ENCODE measurements around the gene MYBPC1.

MYBPC1 gene

DNA sequence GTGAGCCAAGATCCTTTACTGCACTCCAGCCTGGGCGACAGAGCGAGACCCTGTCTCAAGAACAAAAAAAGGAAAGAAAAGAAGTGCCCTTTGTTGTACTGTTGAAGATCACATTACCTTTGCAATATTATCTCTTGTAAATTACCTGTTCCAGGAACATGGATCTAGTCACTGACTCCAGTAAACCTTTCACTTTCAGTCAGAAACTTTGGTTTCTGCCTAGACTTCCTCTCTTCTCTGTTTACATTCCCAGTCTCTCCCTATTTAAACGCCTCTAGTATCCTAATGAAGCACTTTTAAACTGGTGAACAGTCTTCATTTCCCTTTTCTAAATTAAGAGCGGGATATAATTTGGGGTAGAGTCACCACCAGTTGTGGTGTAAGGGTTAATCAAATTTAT, 115.5 kb downstream of the MYBPC1 start:
- TF ChIP-seq, protein P1, sequence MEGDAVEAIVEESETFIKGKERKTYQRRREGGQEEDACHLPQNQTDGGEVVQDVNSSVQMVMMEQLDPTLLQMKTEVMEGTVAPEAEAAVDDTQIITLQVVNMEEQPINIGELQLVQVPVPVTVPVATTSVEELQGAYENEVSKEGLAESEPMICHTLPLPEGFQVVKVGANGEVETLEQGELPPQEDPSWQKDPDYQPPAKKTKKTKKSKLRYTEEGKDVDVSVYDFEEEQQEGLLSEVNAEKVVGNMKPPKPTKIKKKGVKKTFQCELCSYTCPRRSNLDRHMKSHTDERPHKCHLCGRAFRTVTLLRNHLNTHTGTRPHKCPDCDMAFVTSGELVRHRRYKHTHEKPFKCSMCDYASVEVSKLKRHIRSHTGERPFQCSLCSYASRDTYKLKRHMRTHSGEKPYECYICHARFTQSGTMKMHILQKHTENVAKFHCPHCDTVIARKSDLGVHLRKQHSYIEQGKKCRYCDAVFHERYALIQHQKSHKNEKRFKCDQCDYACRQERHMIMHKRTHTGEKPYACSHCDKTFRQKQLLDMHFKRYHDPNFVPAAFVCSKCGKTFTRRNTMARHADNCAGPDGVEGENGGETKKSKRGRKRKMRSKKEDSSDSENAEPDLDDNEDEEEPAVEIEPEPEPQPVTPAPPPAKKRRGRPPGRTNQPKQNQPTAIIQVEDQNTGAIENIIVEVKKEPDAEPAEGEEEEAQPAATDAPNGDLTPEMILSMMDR (IDR thresholded peaks at IDR 0.05) = no peak
- Histone ChIP-seq H3K9me3 (ENCODE audit: control insufficient read depth, low read length) (no peaks in the 10 kb centered on the region), H3K4me1 (peaks cover 16% of the 10 kb centered on the region), H3K4me3 (ENCODE audit: low read depth, low read length) (no peak overlapping the region), H3K79me2 (peaks cover 47% of the 10 kb centered on the region), H3K9ac (no peak overlapping the region), H2AFZ (no peak overlapping the region), H3K27ac (no peak overlapping the region), H3K27me3 (ENCODE audit: control insufficient read depth, insufficient read depth, low read length) (no peaks in the 10 kb centered on the region), H3K4me2 (ENCODE audit: low read length) (no peak overlapping the region), H3K36me3 (ENCODE audit: control insufficient read depth, insufficient read depth, low read length) (no peaks in the 10 kb centered on the region)

DNA sequence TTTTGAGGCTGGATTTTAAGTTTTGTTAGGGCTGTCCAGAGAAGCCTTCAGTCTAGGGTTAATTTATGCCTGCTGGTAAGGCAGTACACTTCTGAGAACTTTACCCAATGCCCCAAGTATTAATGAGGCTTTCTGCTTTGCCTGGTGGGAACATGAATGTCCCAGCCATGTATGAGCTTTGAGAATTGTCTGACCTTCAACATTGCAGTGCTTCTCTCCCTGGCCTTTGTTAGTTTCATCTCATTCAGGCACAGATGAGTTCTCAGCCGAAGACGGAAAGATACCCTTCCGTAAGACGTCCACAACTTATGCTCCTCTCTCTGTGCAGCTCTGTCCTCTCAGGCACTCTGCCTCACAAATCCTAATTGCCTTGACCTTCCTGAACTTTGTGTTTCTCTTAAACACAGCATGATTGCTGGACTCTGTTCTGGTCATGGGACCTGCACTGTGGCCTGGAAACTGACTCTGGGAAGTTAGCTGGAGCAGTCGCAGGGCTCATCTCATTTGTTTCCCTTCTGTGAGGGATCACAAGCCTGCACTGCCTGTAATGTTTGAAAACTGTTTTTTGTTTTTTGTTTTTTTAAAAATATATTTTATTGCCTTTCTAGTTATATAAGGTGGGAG, 118.4 kb downstream of the MYBPC1 start:
- TF ChIP-seq, protein P1 (IDR thresholded peaks at IDR 0.05) = no peak
- Histone ChIP-seq H3K27me3 (ENCODE audit: control insufficient read depth, insufficient read depth, low read length) (no peaks in the 10 kb centered on the region), H3K9ac (no peak overlapping the region), H3K27ac (peak overlapping the region; percentile 38), H3K9me3 (ENCODE audit: control insufficient read depth, low read length) (no peaks in the 10 kb centered on the region), H3K4me1 (peaks cover 9% of the 10 kb centered on the region), H3K79me2 (peaks cover 26% of the 10 kb centered on the region), H3K4me2 (ENCODE audit: low read length) (peak overlapping the region; percentile 57), H3K4me3 (ENCODE audit: low read depth, low read length) (peak overlapping the region; percentile 23), H2AFZ (no peak overlapping the region), H3K36me3 (ENCODE audit: control insufficient read depth, insufficient read depth, low read length) (no peaks in the 10 kb centered on the region)

DNA sequence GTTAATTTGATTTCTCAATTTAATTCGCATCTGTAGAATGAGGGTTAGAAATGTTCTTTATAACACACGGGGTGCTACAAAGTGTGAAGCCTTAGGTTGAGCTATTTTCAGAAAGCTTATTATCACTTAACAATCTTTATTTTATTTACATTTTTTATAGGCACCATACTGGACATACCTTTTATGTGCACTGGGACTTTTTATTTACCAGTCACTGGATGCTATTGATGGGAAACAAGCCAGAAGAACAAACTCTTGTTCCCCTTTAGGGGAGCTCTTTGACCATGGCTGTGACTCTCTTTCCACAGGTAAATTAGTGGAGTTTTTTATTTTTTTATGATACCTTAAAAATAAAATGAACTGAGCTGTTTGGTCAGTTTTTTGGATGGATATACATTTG, 119.2 kb downstream of the MYBPC1 start:
- Histone ChIP-seq H3K79me2 (peaks cover 24% of the 10 kb centered on the region), H3K36me3 (ENCODE audit: control insufficient read depth, insufficient read depth, low read length) (no peaks in the 10 kb centered on the region), H2AFZ (no peak overlapping the region), H3K4me2 (ENCODE audit: low read length) (peak overlapping the region; percentile 29), H3K27ac (no peak overlapping the region), H3K9ac (no peak overlapping the region), H3K27me3 (ENCODE audit: control insufficient read depth, insufficient read depth, low read length) (no peaks in the 10 kb centered on the region), H3K4me1 (peaks cover 9% of the 10 kb centered on the region), H3K4me3 (ENCODE audit: low read depth, low read length) (peak overlapping the region; percentile 23), H3K9me3 (ENCODE audit: control insufficient read depth, low read length) (no peaks in the 10 kb centered on the region)
- TF ChIP-seq, protein P1 (IDR thresholded peaks at IDR 0.05) = no peak

DNA sequence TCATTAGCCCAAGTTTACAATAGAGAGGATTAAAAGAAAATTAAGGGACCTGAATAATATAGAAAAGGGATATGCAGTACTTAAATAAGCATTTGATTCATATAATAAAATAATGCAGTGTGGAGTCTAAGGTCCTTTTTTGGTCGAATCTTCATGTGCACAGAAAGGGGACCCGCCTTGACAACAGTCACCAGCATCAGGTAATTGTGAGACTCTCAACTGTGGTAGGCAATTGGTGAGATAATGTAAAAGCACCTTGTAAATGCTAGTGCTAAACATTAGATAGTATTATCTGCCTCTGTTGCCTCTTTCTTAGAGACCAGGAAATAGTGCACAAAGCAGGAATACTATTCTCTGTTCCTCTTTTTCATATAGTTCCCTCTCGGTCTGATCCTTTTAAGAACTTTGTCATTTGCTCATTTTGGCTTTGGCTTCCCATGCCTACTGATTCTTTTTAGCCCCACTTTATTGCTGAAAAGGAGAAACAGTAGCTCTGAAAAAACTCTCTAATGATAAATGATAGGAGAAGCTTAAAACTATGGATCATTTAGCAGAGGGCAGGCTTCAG, 120.2 kb downstream of the MYBPC1 start:
- Histone ChIP-seq H3K27ac (no peak overlapping the region), H3K9me3 (ENCODE audit: control insufficient read depth, low read length) (no peaks in the 10 kb centered on the region), H3K9ac (no peak overlapping the region), H3K27me3 (ENCODE audit: control insufficient read depth, insufficient read depth, low read length) (no peaks in the 10 kb centered on the region), H3K4me3 (ENCODE audit: low read depth, low read length) (no peak overlapping the region), H3K4me1 (peaks cover 9% of the 10 kb centered on the region), H3K4me2 (ENCODE audit: low read length) (no peak overlapping the region), H3K79me2 (peaks cover 14% of the 10 kb centered on the region), H2AFZ (no peak overlapping the region), H3K36me3 (ENCODE audit: control insufficient read depth, insufficient read depth, low read length) (no peaks in the 10 kb centered on the region)
- TF ChIP-seq, protein P1 (IDR thresholded peaks at IDR 0.05) = no peak

DNA sequence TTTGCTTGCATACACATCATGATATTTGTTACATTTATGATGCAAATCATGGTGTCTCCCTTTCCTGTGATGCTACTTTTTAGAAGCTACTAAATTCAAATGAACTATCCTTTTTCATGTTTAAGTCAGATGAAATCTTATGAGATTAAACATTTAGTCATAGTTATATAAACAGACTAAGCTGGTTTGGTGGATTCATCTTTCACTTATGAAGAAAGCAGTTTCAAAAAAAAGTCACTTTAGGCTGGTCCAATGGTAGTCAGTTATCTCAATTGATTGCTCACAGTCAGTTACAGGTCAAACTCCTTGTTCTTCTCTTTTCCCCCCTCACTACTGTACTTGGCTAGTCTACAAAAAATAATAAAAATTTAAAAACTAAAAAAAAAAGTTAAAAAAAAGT, 124.8 kb downstream of the MYBPC1 start:
- H3K4me2 ChIP-seq (ENCODE audit: low read length) = no peak overlapping the region
- H3K27me3 ChIP-seq (ENCODE audit: control insufficient read depth, insufficient read depth, low read length) = no peaks in the 10 kb centered on the region
- no peaks in the 10 kb centered on the region for H3K4me1 ChIP-seq
- no peak overlapping the region for H3K9ac ChIP-seq
- no peak overlapping the region for H3K27ac ChIP-seq
- no peak overlapping the region for H3K4me3 ChIP-seq (ENCODE audit: low read depth, low read length)
- H3K79me2 ChIP-seq = peaks cover 3% of the 10 kb centered on the region
- no peak overlapping the region for H2AFZ ChIP-seq
- TF ChIP-seq, protein P1 (IDR thresholded peaks at IDR 0.05) = no peak
- no peaks in the 10 kb centered on the region for H3K36me3 ChIP-seq (ENCODE audit: control insufficient read depth, insufficient read depth, low read length)
- H3K9me3 ChIP-seq (ENCODE audit: control insufficient read depth, low read length) = no peaks in the 10 kb centered on the region
